Inflammatory macrophage (primary cell): Measurements from ENCODE around the gene ALMS1.
"Not testable (repeated sequence)": the region's sequence is repeated elsewhere in the genome, so short reads cannot be mapped to it uniquely, and the experiment has no call there.

Source experiments
- DNase-seq, 2 donors: peaks; one replicate each; pipeline ENCODE4 v3.0.0-alpha.2; 2020 to 2022
- total RNA-seq, 18 experiments: gene quantifications; one replicate each; lab custom pipeline; 2026; ENCODE audit warnings: mixed read lengths in 6 of 18, inconsistent platforms in 2 of 18; lab: John Stamatoyannopoulos, UW

Gene ALMS1
- 13.2 to 65.3 (median 41.8) reads per million in 18 experiments for total RNA-seq

- peak; percentile 91 to 96 for DNase-seq
These were observed at the start of gene ALMS1 for GRCh38 chr2:73385504-73386341. ALMS1 (plus strand) TSS chr2:73385836; CDS start chr2:73385869, 33 bp downstream.

- DNase-seq: no peak
These were observed 47.8 kb upstream of the ALMS1 start for GRCh38 chr2:73337828-73338227.

GRCh38 chr2:73339201-73339600, 46.4 kb upstream of the ALMS1 start:
- no peak for DNase-seq

GRCh38 chr2:73341039-73341438, 44.6 kb upstream of the ALMS1 start:
- DNase-seq: no peak

GRCh38 chr2:73343992-73344391, 41.6 kb upstream of the ALMS1 start:
- no peak for DNase-seq

GRCh38 chr2:73344747-73345146, 40.9 kb upstream of the ALMS1 start:
- DNase-seq: not testable (repeated sequence)

GRCh38 chr2:73350035-73350691, 35.5 kb upstream of the ALMS1 start:
- DNase-seq: no peak

- no peak for DNase-seq
These were observed 29.5 kb upstream of the ALMS1 start for GRCh38 chr2:73356097-73356496.

- no peak for DNase-seq
These were observed 25.5 kb upstream of the ALMS1 start for GRCh38 chr2:73359915-73360697.

GRCh38 chr2:73366060-73366459, 19.6 kb upstream of the ALMS1 start:
- DNase-seq: no peak

GRCh38 chr2:73368781-73369180, 16.9 kb upstream of the ALMS1 start:
- no peak for DNase-seq

- DNase-seq: no peak
These were observed 15.3 kb upstream of the ALMS1 start for GRCh38 chr2:73370348-73370747.

- no peak for DNase-seq
These were observed 12.3 kb upstream of the ALMS1 start for GRCh38 chr2:73373344-73373743.

GRCh38 chr2:73374269-73374668, 11.4 kb upstream of the ALMS1 start:
- DNase-seq: no peak

- no peak for DNase-seq
These were observed 9.0 kb upstream of the ALMS1 start for GRCh38 chr2:73376681-73377080.

GRCh38 chr2:73383036-73383435, 2.6 kb upstream of the ALMS1 start:
- DNase-seq: no peak

GRCh38 chr2:73385123-73385503, 523 bp upstream of the ALMS1 start:
- no peak for DNase-seq

GRCh38 chr2:73386342-73386868, 769 bp downstream of the ALMS1 start:
- no peak for DNase-seq

- no peak for DNase-seq
These were observed 1.4 kb downstream of the ALMS1 start for GRCh38 chr2:73386894-73387636.

GRCh38 chr2:73402386-73403103, 16.9 kb downstream of the ALMS1 start:
- no peak for DNase-seq

GRCh38 chr2:73403237-73403636, 17.6 kb downstream of the ALMS1 start:
- DNase-seq: no peak

GRCh38 chr2:73404409-73404808, 18.8 kb downstream of the ALMS1 start:
- no peak for DNase-seq
